Fibroblast of upper back skin (primary cell): Measurements from ENCODE around the gene DOP1A.
"Not testable (repeated sequence)": the region's sequence is repeated elsewhere in the genome, so short reads cannot be mapped to it uniquely, and the experiment has no call there.

Source experiments
- DNase-seq: peaks from one replicate; pipeline ENCODE4 v3.0.0-alpha.2; 2013

Gene DOP1A

GRCh38 chr6:83155794-83156193 is 88.3 kb downstream of the DOP1A start:
- DNase-seq = no peak

DNA sequence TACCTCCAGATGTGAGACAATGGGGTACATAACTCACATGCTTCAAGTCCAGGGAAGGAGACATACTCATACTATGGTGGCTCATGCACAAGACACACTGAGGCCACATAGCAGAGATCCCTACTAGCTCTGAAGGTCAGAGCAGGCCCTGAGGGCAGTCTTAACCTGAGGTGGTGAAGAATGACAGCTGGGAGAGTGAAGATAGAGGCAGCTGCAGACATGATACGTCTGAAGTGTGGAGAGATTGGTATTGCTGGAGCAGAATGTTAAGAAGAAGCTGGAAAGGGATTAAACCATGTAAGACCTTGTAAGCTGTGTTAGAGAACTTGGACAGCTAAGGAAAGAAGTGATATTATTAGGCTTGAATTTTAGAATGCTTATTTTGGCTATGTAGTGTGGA is 92.7 kb downstream of the DOP1A start:
- no peak for DNase-seq

GRCh38 chr6:83167726-83168278 is 100.3 kb downstream of the DOP1A start:
- DNase-seq = no peak

DNA sequence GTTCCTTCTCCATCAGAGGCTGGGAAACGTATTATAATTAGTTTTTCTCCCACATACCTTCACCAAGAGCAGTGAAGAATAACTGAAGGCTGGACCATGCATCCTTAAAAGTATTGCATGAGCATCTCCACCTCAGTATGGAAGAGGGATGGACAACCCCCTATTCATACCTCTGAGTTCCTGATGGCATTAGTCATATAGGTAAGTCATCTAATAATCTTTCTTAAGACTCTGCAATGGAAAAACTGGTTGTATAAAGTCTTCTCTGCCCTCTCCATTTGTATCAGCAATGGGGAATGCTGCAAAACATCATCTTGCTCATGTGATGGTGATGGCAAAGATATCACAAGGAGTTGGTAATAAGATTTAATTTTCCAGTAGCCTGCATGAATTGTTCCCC is 101.1 kb downstream of the DOP1A start:
- no peak for DNase-seq

- no peak for DNase-seq
Measured at GRCh38 chr6:83169106-83169505, 101.6 kb downstream of the DOP1A start.

DNA sequence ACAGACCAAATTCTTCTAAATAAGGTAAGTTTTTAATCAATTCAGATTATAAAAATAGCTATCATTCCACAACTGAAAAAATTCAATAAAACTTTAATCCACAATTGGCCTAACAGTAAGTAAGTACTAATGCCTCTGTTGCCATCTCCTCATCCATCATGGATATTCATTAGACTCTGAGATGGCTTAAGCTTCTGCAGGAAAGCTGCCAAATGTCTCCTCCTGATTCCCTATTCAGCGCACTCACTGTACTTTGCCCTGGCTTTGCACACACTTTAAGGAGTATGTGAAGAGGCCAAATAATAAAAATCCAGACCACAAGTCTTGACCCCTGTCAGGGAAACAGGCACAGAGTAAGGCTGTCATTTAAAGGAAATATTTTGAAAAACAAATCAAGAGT is 102.0 kb downstream of the DOP1A start:
- no peak for DNase-seq

DNA sequence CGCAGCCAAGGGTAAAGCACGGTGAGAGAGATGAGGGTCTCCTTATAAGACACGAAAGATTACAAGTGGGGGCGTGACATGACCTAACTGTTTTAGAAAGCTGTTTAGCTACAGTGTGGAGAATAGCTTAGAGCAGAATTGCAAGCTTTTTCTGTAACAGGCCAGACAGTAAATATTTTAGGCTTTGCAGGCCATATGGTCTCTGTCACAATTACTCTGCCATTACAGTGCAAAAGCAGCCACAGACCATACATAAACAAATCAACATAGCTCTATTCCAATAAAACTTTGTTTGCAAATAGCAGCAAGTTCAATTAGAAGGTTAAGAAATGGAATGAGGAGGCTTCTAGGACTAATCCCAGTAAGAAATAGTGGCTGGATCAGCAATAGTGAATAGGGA is 108.8 kb downstream of the DOP1A start:
- DNase-seq = no peak

GRCh38 chr6:83180426-83180950 is 113.0 kb downstream of the DOP1A start:
- no peak for DNase-seq

GRCh38 chr6:83182114-83182513 is 114.6 kb downstream of the DOP1A start:
- no peak for DNase-seq

DNA sequence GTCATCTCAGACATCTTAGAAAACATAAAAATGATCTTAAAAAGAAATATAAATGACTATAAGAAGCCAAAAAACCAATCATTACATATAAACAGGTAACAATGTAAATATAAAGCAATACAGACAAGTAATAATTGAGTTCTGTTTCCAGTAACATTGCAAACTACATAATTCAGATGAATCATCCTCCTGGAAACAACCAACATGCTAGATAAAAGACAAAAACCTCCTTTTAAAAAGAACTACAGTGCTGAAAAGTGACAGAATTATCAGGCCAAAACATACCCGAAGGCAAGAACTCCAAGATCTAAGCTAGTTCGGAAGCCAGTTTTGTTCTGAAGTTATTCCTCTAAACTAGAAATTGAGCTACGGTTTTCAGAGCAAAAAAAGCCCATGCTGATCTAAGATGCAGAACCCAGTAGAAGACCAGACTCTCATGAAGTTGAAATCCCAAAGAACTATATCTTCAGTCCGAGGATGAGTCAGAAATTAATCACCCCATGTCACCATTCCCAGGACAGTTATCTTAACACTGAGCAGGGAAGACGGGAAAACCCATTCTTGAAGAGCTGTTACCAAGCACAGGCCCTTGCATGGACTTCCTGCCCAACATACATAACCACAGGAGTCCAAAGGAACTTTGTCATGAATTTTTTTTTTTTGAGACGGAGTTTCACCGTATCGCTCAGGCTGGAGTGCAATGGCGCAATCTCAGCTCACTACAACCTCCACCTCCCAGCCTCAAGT is 115.8 kb downstream of the DOP1A start:
- DNase-seq = peak; percentile 92

DNA sequence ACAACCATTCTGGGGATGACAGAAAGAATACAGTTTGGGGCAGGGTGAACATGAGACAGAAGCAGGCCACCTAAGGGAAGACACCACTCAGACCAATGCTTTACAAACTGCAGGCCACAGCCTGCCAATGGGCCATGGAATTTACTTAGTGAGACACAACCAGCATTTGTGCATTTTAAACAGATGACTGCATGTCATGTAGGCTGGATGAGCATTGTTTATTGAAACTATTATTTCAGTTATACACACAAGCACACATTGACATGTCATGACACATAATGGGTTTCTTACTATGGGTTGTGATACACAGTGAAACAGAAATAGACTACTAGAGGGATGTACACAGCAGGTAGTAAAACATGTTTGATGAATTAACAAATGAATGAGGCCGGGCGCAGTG is 117.6 kb downstream of the DOP1A start:
- DNase-seq = no peak

- no peak for DNase-seq
Measured at GRCh38 chr6:83188501-83188900, 121.0 kb downstream of the DOP1A start.

DNA sequence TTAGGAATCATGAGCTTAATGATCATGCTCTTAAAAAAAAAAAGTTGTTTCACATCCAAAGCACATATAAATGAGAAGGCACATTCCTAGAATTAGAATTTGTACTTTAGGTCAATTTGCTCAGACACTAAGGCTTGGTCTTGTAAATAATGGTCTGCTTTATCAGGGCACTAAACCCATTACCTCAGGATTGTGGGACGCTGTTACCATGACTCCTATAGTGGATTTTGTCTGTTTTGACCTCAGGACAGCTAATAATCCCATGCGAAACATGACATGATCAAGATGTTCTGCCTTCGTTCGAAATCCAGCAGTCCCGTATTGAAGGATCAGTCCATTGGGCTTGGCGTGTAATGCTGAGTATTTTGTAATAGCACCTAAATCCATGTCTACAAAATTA is 123.2 kb downstream of the DOP1A start:
- DNase-seq = no peak

DNA sequence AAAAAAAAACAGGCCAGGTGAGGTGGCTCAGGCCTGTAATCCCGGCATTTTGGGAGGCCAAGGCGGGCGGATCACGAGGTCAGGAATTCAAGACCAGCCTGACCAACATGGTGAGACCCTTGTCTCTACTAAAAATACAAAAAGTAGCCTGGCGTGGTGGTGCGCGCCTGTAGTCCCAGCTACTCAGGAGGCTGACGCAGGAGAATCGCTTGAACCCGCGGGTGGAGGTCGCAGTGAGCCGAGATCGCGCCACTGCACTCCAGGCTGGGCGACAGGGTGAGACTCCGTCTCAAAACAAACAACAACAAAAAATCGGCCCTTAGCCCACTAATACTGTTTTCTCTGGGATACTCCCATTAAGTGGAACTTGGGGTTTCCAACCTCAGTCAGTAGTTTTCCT is 124.5 kb downstream of the DOP1A start:
- not testable (repeated sequence) for DNase-seq

DNA sequence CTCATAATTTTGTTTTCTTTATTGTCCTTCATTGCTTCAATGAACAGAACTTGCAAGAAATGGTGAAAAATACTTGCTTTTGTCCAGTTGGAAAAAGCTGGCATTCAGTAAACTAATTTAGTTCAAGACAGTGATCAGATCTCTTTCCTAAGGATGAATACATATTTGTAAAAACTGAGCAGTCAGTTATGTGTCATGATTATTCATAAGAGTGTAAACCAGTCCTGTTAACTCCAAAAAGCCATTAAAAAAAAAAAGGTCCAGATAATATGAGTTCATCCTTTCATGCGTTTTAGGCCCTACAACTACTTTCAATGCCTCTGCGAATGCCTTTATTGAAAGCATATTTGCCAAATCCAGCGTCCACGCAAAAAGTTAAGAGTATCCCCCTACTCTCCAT is 125.0 kb downstream of the DOP1A start:
- DNase-seq = no peak

DNA sequence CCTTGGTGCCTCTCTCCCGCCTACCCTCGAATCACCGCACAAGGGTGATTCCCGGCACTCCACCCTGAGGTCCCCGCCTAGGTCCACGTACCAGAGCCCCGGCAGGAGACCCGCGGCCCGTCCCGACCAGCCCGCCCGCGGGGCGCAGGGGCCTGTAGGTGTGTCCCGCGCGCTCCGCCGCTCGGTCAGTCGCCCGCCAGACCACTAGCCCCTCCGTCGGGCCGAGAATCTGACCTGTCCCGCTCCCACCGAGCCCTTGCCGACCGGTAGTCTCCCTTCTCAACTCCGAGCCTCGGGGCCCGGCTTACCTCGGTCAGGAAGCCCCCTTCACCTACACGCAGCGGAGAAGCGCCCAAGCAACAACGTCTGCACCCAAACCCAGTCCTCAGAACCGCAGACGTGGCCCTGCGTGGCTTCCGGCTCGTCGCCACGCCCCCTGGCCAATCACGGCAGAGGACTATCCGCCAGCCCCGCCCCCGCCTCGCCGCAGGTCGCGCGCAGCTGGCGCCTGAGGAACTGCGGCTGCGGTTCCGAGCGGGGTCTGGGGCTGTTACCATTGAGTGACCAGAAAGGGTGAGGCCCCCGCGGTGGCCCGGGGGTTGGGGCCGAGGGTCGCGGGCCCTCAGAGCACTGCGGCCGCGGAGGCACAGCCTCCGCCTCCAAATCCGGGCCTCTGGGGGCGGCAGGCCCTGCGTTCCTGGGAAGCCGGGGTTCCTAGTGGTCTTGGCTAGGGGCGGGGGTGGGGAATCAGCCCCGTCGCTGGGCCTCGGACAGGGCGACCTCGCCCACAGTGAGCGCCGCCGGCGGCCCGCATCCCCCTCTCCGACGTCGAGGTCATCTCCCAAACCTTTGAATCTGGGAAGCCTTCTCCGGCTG is 125.6 kb downstream of the DOP1A start, which contains the start of the genes PGM3 and RWDD2A:
TSS of gene PGM3 (minus strand) at position 395 of the 876 bp plus-strand sequence. CDS start 2,253 bp downstream, outside the sequence.
TSS of gene RWDD2A (plus strand) at position 487 of the 876 bp plus-strand sequence. CDS start 1,095 bp downstream, outside the sequence.
- peak; percentile 84 for DNase-seq

GRCh38 chr6:83193747-83194566 is 126.5 kb downstream of the DOP1A start:
- no peak for DNase-seq

- no peak for DNase-seq
Measured at GRCh38 chr6:83198486-83199172, 131.2 kb downstream of the DOP1A start.

DNA sequence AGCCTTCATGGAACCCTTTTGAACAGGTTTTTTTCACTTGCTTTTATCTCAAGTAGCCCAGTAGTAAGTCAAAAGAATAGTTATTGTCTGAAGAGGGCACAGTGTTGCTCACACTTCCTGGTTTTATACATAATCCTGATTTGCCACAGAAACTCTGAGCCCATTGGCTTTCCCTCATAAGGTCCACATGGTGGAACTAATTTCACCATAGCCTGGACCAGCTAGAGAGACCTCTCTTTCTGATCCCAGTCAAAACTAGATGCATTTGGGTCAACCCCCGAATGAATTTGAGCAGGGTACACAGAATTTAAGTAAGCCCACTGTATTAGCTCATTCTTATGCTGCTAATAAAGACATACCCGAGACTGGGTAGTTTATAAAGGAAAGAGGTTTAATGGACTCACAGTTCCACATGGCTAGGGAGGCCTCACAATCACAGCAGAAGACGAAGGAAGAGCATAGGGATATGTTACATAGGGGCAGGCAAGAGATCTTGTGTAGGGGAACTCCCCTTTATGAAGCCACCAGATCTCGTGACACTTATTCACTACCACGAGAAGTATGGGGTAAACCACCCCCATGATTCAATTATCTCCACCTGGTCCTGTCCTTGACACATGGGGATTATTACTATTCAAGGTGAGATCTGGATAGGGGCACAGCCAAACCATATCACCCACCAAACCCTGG is 131.8 kb downstream of the DOP1A start:
- DNase-seq = no peak

DNA sequence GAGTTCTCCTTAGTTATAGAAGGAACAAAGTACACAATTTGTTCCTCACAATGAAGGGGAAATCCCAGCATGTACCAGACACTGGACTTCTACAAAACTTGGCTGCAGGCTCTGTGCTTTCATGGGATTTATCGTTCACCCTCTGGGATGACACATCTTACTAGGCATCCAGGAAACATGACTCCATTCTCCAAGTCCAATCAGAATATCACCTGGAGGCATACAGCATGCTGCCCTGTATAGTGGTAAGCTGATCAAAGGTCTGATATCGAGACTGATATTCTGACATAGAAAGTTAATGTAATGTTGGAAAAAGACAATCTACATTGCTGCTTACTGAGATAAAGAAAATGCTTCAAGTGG is 132.4 kb downstream of the DOP1A start:
- DNase-seq = peak; percentile 43

GRCh38 chr6:83202031-83202430 is 134.6 kb downstream of the DOP1A start:
- no peak for DNase-seq
